PC-3 (cell line): ENCODE data around the gene GNAI1. TPM values are rescaled to one million over a fixed set of nuclear protein-coding genes. Genes with fewer than 3 reads are reported as not detected.

Source experiments
- ATAC-seq: fragments of 200-7000 bp; cut with Tn5 transposase; 2 replicates; pipeline ENCODE4 v1.9.1; 2020; ENCODE audit warnings: mild to moderate bottlenecking, moderate library complexity
- BruUV-seq: library from RNA; stranded (reverse); fragments of 400-500 nt; replicated peaks from 2 replicates; lab custom pipeline; 2021; lab: Mats Ljungman, UMichigan
- CTCF ChIA-PET: fragments of 300-600 bp; sonication (Branson Sonifier 250); formaldehyde crosslinking; loops from one replicate; lab custom pipeline; 2022; ENCODE audit warnings: antibody characterized with exemption; lab: Charles Lee
- POLR2A ChIA-PET: fragments of 300-600 bp; sonication (Branson Sonifier 250); formaldehyde crosslinking; loops from one replicate; lab custom pipeline; 2022; ENCODE audit warnings: antibody characterized with exemption; ENCODE audit not compliant: unreplicated experiment; lab: Charles Lee
- DNase-seq: peaks from one replicate; pipeline ENCODE4 v3.0.0-alpha.2; 2015
- H2AFZ ChIP-seq: fragments of 300-600 bp; sonication (generic); 2 replicates; pipeline ENCODE4 v1.6.0; 2016; ENCODE audit warnings: antibody characterized with exemption, low read length
- H3F3A ChIP-seq: fragments of 300-600 bp; sonication (generic); one replicate; pipeline ENCODE4 v1.6.0; 2017; ENCODE audit warnings: antibody characterized with exemption, low read length, control low read depth, mild to moderate bottlenecking; ENCODE audit not compliant: unreplicated experiment
- H3K27ac ChIP-seq: fragments of 300-600 bp; sonication (generic); 2 replicates; pipeline ENCODE4 v1.5.1; 2016; ENCODE audit warnings: mild to moderate bottlenecking, low read length
- H3K27me3 ChIP-seq: fragments of 300-600 bp; sonication (generic); 2 replicates; pipeline ENCODE4 v1.6.1; 2016; ENCODE audit warnings: low read length, mixed read lengths
- H3K36me3 ChIP-seq: fragments of 300-600 bp; sonication (generic); 2 replicates; pipeline ENCODE4 v1.6.1; 2016; ENCODE audit warnings: low read depth, mixed run types, low read length, mixed read lengths
- H3K4me1 ChIP-seq: fragments of 300-600 bp; sonication (generic); 2 replicates; pipeline ENCODE4 v1.5.1; 2016; ENCODE audit warnings: low read length; ENCODE audit not compliant: insufficient read depth
- H3K4me2 ChIP-seq: fragments of 300-600 bp; sonication (generic); 2 replicates; pipeline ENCODE4 v1.6.0; 2016; ENCODE audit warnings: low read length
- H3K4me3 ChIP-seq: fragments of 300-600 bp; sonication (generic); 2 replicates; pipeline ENCODE4 v1.5.1; 2016; ENCODE audit warnings: mild to moderate bottlenecking, low read length, mixed read lengths
- H3K79me2 ChIP-seq: fragments of 300-600 bp; sonication (generic); 2 replicates; pipeline ENCODE4 v1.6.1; 2017; ENCODE audit warnings: low read length, mixed read lengths
- H3K9ac ChIP-seq: fragments of 300-600 bp; sonication (generic); 2 replicates; pipeline ENCODE4 v1.6.0; 2016; ENCODE audit warnings: mild to moderate bottlenecking, low read length
- H3K9me2 ChIP-seq: fragments of 300-600 bp; sonication (generic); replicated peaks from 2 replicates; pipeline ENCODE4 v1.6.1; 2016; ENCODE audit warnings: mixed run types, low read length, mixed read lengths
- H3K9me3 ChIP-seq: fragments of 300-600 bp; sonication (generic); 2 replicates; pipeline ENCODE4 v1.6.1; 2016; ENCODE audit warnings: low read length, mixed read lengths
- H4K20me1 ChIP-seq: fragments of 300-600 bp; sonication (generic); 2 replicates; pipeline ENCODE4 v1.6.1; 2016; ENCODE audit warnings: low read length, mixed read lengths
- CTCF ChIP-seq: fragments of 300-600 bp; sonication (generic); conservative IDR thresholded peaks from 2 replicates; pipeline ENCODE4 v1.5.1; 2017; ENCODE audit warnings: antibody characterized with exemption, low read depth, mild to moderate bottlenecking, low read length
- EZH2 ChIP-seq: fragments of 300-600 bp; sonication (generic); IDR thresholded peaks from one replicate; pipeline ENCODE4 v1.6.1; 2017; ENCODE audit warnings: antibody characterized with exemption, mild to moderate bottlenecking, low read length; ENCODE audit not compliant: unreplicated experiment
- EZH2phosphoT487 ChIP-seq: fragments of 300-600 bp; sonication (generic); IDR thresholded peaks from 2 replicates; pipeline ENCODE4 v1.6.1; 2018; ENCODE audit warnings: mild to moderate bottlenecking, antibody characterized with exemption, low read length, borderline replicate concordance
- intact Hi-C: fragments of 100-400 bp; cut with micrococcal nuclease; formaldehyde crosslinking; loops from 2 replicates; pipeline ENCODE4 v1.9.0; 2023
- total RNA-seq: library from RNA; depleted of rRNA; stranded (reverse); fragments of >200 nt; gene quantifications from 2 replicates; pipeline ENCODE4 v1.2.3, GENCODE V29; 2014

The GNAI1 gene
- total RNA-seq, 1 experiment from 2014 or later: 16.9 TPM

- CTCF ChIA-PET: no interaction called here
Observed at GRCh38 chr7:80204454-80204853, 69.8 kb downstream of the GNAI1 start.

DNA sequence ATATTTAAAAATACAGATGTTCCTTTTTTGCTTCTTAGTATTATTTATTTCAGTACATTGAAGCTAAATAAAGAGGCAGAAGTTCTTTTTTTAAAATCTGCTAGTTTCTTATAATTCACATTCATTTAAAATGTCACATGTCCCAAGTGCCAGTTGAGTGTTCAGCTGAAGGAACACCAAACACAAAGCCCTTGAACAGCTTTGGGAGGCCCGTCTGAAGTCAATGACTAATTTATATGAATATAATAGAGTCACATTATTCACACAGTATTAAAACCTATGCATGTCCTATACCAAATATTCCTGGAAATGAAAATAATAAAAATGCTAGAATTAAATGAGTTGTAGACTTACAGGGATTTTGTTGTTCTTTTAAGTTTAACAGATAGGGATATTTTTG is 70.3 kb downstream of the GNAI1 start:
- DNase-seq: no peak
- intact Hi-C loops: no loop called here
- BruUV-seq: no TSS peak
- no peaks in the 10 kb centered on the region for H3K4me1 ChIP-seq
- no peaks in the 10 kb centered on the region for H3K79me2 ChIP-seq
- H3K9me3 ChIP-seq: no peaks in the 10 kb centered on the region
- H3K27ac ChIP-seq: no peak overlapping the region
- no peaks in the 10 kb centered on the region for H4K20me1 ChIP-seq
- CTCF ChIA-PET: no interaction called here
- no peak for ATAC-seq
- no peak overlapping the region for H3K4me3 ChIP-seq
- POLR2A ChIA-PET: no interaction called here
- H2AFZ ChIP-seq: no peak overlapping the region
- H3F3A ChIP-seq: no peaks in the 10 kb centered on the region
- H3K36me3 ChIP-seq: no peaks in the 10 kb centered on the region
- no peak overlapping the region for H3K4me2 ChIP-seq
- TF ChIP-seq EZH2phosphoT487 (no peak), EZH2 (no peak), CTCF (no peak)
- no peaks in the 10 kb centered on the region for H3K9me2 ChIP-seq
- H3K9ac ChIP-seq: no peak overlapping the region
- H3K27me3 ChIP-seq: no peaks in the 10 kb centered on the region

More at GRCh38 chr7:80204454-80204853, 69.8 kb downstream of the GNAI1 start:
- intact Hi-C loops: no loop called here
- Histone ChIP-seq H3F3A (no peaks in the 10 kb centered on the region), H3K36me3 (no peaks in the 10 kb centered on the region), H3K9ac (no peak overlapping the region), H3K79me2 (no peaks in the 10 kb centered on the region), H3K4me1 (no peaks in the 10 kb centered on the region), H3K4me2 (no peak overlapping the region), H3K9me2 (no peaks in the 10 kb centered on the region), H4K20me1 (no peaks in the 10 kb centered on the region), H3K4me3 (no peak overlapping the region), H3K27me3 (no peaks in the 10 kb centered on the region), H2AFZ (no peak overlapping the region), H3K27ac (no peak overlapping the region), H3K9me3 (no peaks in the 10 kb centered on the region)
- DNase-seq: no peak
- POLR2A ChIA-PET: no interaction called here
- BruUV-seq: no TSS peak
- no peak for ATAC-seq
- TF ChIP-seq EZH2phosphoT487 (no peak), CTCF (no peak), EZH2 (no peak)

DNA sequence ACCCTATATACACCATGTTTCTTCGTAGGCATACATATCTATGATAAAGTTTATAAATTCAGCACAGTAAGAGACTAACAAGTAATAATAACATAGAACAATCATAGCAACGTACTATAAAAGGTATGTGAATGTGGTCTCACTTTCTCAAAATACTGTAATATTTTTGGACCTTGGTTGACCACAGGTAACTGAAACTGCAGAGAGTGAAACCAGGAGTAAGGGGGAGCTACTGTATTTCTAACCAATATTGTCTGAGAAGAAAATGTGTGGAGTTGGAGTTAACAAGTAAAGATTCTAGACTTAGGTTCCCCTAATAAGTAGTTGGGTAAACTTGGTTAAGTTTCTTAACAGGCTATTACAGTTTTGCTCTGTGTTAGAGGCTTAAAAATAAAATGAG is 72.1 kb downstream of the GNAI1 start:
- no peak overlapping the region for H3K27ac ChIP-seq
- H3K4me2 ChIP-seq: no peak overlapping the region
- ATAC-seq (no peak), DNase-seq (no peak)
- no peaks in the 10 kb centered on the region for H3K27me3 ChIP-seq
- no peaks in the 10 kb centered on the region for H3K36me3 ChIP-seq
- no peaks in the 10 kb centered on the region for H3F3A ChIP-seq
- no peak overlapping the region for H3K4me3 ChIP-seq
- 0 out of 2 replicates have a peak, but pooled peaks have one; percentile 17 for TF ChIP-seq CTCF
- no peak for TF ChIP-seq EZH2phosphoT487
- no peaks in the 10 kb centered on the region for H3K9me2 ChIP-seq
- POLR2A ChIA-PET: no interaction called here
- CTCF ChIA-PET: no interaction called here
- H3K9me3 ChIP-seq: no peaks in the 10 kb centered on the region
- H3K9ac ChIP-seq: no peak overlapping the region
- no peak overlapping the region for H2AFZ ChIP-seq
- no peaks in the 10 kb centered on the region for H3K79me2 ChIP-seq
- no TSS peak for BruUV-seq
- H4K20me1 ChIP-seq: no peaks in the 10 kb centered on the region
- intact Hi-C loops: no loop called here
- H3K4me1 ChIP-seq: no peaks in the 10 kb centered on the region
